ENCODE results near the gene FGF22. TPM values are rescaled to one million over a fixed set of nuclear protein-coding genes. Genes with fewer than 3 reads are reported as not detected.

The FGF22 gene
- total and polyA plus RNA-seq, 2 of the 13 experiments (the other 11 are each of a cell fraction or from before 2014, with no cell fraction given) = 0.24 TPM; not detected in 1

DNA sequence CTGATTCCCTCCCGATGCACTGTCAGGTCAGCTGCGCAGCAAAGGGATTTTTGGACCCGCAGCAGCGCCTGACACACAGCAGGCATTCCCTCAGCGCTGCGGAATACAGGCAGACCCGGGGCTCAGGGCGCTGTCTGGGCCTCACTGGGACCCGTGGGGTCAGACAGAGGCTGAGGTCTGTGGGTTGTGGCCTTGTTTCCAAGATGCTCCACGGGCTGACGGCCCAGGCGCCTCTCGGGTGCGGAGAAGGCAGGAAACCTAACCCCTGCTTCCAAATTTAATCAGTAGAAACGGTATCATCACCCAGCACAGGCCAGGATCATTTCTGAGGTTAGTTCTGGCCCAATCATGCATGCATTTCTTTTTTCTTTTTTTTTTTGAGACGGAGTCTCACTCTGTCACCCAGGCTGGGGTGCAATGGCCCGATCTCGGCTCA, 24.0 kb downstream of the FGF22 start (continued):
- TF ChIP-seq, protein P1, sequence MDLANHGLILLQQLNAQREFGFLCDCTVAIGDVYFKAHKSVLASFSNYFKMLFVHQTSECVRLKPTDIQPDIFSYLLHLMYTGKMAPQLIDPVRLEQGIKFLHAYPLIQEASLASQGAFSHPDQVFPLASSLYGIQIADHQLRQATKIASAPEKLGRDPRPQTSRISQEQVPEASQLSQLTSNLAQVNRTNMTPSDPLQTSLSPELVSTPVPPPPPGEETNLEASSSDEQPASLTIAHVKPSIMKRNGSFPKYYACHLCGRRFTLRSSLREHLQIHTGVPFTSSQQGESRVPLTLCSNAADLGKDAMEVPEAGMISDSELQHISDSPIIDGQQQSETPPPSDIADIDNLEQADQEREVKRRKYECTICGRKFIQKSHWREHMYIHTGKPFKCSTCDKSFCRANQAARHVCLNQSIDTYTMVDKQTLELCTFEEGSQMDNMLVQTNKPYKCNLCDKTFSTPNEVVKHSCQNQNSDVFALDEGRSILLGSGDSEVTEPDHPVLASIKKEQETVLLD (CRISPR knock-in tag; IDR thresholded peaks at IDR 0.05; ENCODE audit: low read depth) = no peak
- TF ChIP-seq DR1 (CRISPR knock-in tag; IDR thresholded peaks at IDR 0.05) (no peak), ARNTL (CRISPR knock-in tag; IDR thresholded peaks at IDR 0.05) (no peak), ATF7-NPFF (CRISPR knock-in tag; IDR thresholded peaks at IDR 0.05; ENCODE audit: low read depth) (no peak), NFKB2 (CRISPR knock-in tag; IDR thresholded peaks at IDR 0.05; ENCODE audit: borderline replicate concordance) (0 out of 2 replicates have a peak, but pooled peaks have one; percentile 25), TSC22D2 (CRISPR knock-in tag; IDR thresholded peaks at IDR 0.05; ENCODE audit: borderline replicate concordance) (no peak), MZF1 (CRISPR knock-in tag; IDR thresholded peaks at IDR 0.05; ENCODE audit: borderline replicate concordance) (no peak), IRF2 (CRISPR knock-in tag; IDR thresholded peaks at IDR 0.05) (0 out of 2 replicates have a peak, but pooled peaks have one; percentile 7), ZNF678 (CRISPR knock-in tag; IDR thresholded peaks at IDR 0.05) (no peak), ZNF3 (CRISPR knock-in tag; IDR thresholded peaks at IDR 0.05) (no peak), ZNF773 (CRISPR knock-in tag; IDR thresholded peaks at IDR 0.05; ENCODE audit: borderline replicate concordance) (no peak), HOXA3 (CRISPR knock-in tag; IDR thresholded peaks at IDR 0.05) (0 out of 2 replicates have a peak, but pooled peaks have one; percentile 0), ZNF709 (CRISPR knock-in tag; IDR thresholded peaks at IDR 0.05) (no peak), MBNL3 (CRISPR knock-in tag; conservative IDR thresholded peaks at IDR 0.05) (no peak), ZBTB1 (CRISPR knock-in tag; IDR thresholded peaks at IDR 0.05; ENCODE audit: borderline replicate concordance) (no peak)
- TF ChIP-seq, protein P2, sequence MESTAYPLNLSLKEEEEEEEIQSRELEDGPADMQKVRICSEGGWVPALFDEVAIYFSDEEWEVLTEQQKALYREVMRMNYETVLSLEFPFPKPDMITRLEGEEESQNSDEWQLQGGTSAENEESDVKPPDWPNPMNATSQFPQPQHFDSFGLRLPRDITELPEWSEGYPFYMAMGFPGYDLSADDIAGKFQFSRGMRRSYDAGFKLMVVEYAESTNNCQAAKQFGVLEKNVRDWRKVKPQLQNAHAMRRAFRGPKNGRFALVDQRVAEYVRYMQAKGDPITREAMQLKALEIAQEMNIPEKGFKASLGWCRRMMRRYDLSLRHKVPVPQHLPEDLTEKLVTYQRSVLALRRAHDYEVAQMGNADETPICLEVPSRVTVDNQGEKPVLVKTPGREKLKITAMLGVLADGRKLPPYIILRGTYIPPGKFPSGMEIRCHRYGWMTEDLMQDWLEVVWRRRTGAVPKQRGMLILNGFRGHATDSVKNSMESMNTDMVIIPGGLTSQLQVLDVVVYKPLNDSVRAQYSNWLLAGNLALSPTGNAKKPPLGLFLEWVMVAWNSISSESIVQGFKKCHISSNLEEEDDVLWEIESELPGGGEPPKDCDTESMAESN (CRISPR knock-in tag; conservative IDR thresholded peaks at IDR 0.05) = no peak
- TF ChIP-seq, protein P3, sequence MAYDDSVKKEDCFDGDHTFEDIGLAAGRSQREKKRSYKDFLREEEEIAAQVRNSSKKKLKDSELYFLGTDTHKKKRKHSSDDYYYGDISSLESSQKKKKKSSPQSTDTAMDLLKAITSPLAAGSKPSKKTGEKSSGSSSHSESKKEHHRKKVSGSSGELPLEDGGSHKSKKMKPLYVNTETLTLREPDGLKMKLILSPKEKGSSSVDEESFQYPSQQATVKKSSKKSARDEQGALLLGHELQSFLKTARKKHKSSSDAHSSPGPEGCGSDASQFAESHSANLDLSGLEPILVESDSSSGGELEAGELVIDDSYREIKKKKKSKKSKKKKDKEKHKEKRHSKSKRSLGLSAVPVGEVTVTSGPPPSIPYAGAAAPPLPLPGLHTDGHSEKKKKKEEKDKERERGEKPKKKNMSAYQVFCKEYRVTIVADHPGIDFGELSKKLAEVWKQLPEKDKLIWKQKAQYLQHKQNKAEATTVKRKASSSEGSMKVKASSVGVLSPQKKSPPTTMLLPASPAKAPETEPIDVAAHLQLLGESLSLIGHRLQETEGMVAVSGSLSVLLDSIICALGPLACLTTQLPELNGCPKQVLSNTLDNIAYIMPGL (CRISPR knock-in tag; IDR thresholded peaks at IDR 0.05; ENCODE audit: borderline replicate concordance in 1 of 2, low read depth in 1 of 2) = 0 out of 4 replicates have a peak, but pooled peaks of 1 of the 2 experiments have one; percentile 12
- TF ChIP-seq, protein P4, sequence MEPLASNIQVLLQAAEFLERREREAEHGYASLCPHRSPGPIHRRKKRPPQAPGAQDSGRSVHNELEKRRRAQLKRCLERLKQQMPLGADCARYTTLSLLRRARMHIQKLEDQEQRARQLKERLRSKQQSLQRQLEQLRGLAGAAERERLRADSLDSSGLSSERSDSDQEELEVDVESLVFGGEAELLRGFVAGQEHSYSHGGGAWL (CRISPR knock-in tag; IDR thresholded peaks at IDR 0.05) = no peak
- TF ChIP-seq, protein P5, sequence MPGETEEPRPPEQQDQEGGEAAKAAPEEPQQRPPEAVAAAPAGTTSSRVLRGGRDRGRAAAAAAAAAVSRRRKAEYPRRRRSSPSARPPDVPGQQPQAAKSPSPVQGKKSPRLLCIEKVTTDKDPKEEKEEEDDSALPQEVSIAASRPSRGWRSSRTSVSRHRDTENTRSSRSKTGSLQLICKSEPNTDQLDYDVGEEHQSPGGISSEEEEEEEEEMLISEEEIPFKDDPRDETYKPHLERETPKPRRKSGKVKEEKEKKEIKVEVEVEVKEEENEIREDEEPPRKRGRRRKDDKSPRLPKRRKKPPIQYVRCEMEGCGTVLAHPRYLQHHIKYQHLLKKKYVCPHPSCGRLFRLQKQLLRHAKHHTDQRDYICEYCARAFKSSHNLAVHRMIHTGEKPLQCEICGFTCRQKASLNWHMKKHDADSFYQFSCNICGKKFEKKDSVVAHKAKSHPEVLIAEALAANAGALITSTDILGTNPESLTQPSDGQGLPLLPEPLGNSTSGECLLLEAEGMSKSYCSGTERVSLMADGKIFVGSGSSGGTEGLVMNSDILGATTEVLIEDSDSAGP (CRISPR knock-in tag; IDR thresholded peaks at IDR 0.05; ENCODE audit: borderline replicate concordance) = peak; percentile 43; the same call in 1 of the 2 replicates
- TF ChIP-seq, protein P6, sequence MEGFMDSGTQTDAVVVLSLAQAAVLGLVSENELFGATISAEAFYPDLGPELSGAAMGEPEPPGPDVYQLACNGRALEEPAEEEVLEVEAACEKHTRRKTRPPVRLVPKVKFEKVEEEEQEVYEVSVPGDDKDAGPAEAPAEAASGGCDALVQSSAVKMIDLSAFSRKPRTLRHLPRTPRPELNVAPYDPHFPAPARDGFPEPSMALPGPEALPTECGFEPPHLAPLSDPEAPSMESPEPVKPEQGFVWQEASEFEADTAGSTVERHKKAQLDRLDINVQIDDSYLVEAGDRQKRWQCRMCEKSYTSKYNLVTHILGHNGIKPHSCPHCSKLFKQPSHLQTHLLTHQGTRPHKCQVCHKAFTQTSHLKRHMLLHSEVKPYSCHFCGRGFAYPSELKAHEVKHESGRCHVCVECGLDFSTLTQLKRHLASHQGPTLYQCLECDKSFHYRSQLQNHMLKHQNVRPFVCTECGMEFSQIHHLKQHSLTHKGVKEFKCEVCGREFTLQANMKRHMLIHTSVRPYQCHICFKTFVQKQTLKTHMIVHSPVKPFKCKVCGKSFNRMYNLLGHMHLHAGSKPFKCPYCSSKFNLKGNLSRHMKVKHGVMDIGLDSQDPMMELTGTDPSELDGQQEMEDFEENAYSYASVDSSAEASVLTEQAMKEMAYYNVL (CRISPR knock-in tag; IDR thresholded peaks at IDR 0.05; ENCODE audit: borderline replicate concordance) = no peak
